ENCODE results near the gene TTC12.

TTC12 gene

DNA sequence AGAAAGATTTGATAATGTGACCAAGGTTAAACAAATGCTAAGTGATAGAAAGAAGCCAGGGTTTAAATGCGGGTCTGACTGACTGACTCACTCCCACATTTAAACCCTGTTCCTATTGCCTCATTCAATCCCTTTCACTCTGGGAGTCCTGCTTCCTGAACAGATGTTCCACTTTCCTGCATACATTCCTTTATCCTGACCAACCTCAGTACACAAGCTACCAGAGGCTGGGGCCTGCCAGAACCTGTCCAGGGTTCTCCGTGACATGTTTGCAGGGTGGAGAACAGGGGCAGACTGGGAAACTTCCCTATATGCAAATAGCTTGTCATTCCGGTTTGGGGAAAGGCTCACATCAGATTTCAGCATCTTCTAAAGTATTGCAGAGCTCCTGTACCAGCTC is 70.2 kb downstream of the TTC12 start:
- no peaks in the 10 kb centered on the region for H3K36me3 ChIP-seq (replicated peaks; ENCODE audit: insufficient read depth, low read length)
- H3K4me2 ChIP-seq (ENCODE audit: low read depth, low read length), result no peak overlapping the region
- H3K9me2 ChIP-seq (replicated peaks; ENCODE audit: insufficient read depth, low read length), result no peaks in the 10 kb centered on the region
- H3K4me3 ChIP-seq (ENCODE audit: low read length), result no peak overlapping the region
- H3K4me1 ChIP-seq (ENCODE audit: low read length), result no peaks in the 10 kb centered on the region
- no peaks in the 10 kb centered on the region for H3K27me3 ChIP-seq (replicated peaks; ENCODE audit: insufficient read depth, low read length)
- no peak overlapping the region for H3K9ac ChIP-seq (ENCODE audit: low read length)
- no peak overlapping the region for H2AFZ ChIP-seq (ENCODE audit: low read length)
- H3K79me2 ChIP-seq (ENCODE audit: low read length), result no peaks in the 10 kb centered on the region
- H4K20me1 ChIP-seq (ENCODE audit: insufficient read depth, low read length), result no peaks in the 10 kb centered on the region
- no peak overlapping the region for H3K27ac ChIP-seq (ENCODE audit: low read length)
- no peaks in the 10 kb centered on the region for H3F3A ChIP-seq (ENCODE audit: insufficient read depth, low read length)
- TF ChIP-seq, protein P1, sequence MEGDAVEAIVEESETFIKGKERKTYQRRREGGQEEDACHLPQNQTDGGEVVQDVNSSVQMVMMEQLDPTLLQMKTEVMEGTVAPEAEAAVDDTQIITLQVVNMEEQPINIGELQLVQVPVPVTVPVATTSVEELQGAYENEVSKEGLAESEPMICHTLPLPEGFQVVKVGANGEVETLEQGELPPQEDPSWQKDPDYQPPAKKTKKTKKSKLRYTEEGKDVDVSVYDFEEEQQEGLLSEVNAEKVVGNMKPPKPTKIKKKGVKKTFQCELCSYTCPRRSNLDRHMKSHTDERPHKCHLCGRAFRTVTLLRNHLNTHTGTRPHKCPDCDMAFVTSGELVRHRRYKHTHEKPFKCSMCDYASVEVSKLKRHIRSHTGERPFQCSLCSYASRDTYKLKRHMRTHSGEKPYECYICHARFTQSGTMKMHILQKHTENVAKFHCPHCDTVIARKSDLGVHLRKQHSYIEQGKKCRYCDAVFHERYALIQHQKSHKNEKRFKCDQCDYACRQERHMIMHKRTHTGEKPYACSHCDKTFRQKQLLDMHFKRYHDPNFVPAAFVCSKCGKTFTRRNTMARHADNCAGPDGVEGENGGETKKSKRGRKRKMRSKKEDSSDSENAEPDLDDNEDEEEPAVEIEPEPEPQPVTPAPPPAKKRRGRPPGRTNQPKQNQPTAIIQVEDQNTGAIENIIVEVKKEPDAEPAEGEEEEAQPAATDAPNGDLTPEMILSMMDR (IDR thresholded peaks at IDR 0.05; ENCODE audit: low read length), result no peak
- TF ChIP-seq EZH2phosphoT487 (IDR thresholded peaks at IDR 0.05; ENCODE audit: low read length) (no peak), EZH2 (optimal IDR thresholded peaks at IDR 0.05; ENCODE audit: low read depth, low read length) (no peak)
- DNase-seq, result no peak
- H3K9me3 ChIP-seq (replicated peaks; ENCODE audit: insufficient read depth, low read length), result no peaks in the 10 kb centered on the region

DNA sequence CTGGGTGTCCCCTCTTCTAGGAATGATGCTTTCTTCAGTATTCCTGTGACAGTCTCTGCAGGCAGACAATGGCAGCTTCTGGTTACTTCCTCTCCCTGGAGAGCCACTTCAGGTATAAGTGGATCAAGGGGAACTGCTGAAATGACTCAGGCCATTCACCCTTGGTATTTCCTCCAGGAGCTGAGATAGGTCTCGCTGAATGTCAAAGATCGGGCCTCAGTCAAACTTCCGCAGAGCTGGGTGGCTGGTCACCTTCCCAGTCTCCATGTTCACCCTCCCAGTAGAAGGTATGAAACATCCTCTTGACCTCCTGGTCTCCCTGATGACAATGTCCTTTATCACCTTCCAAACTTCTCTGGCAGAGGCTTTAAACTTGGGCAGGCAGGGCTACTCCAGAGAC is 71.4 kb downstream of the TTC12 start:
- H4K20me1 ChIP-seq (ENCODE audit: insufficient read depth, low read length), result no peaks in the 10 kb centered on the region
- H3K9me3 ChIP-seq (replicated peaks; ENCODE audit: insufficient read depth, low read length), result no peaks in the 10 kb centered on the region
- no peak overlapping the region for H2AFZ ChIP-seq (ENCODE audit: low read length)
- H3K79me2 ChIP-seq (ENCODE audit: low read length), result no peaks in the 10 kb centered on the region
- DNase-seq, result no peak
- no peaks in the 10 kb centered on the region for H3K27me3 ChIP-seq (replicated peaks; ENCODE audit: insufficient read depth, low read length)
- H3K9me2 ChIP-seq (replicated peaks; ENCODE audit: insufficient read depth, low read length), result no peaks in the 10 kb centered on the region
- H3K4me3 ChIP-seq (ENCODE audit: low read length), result no peak overlapping the region
- no peak overlapping the region for H3K4me2 ChIP-seq (ENCODE audit: low read depth, low read length)
- no peaks in the 10 kb centered on the region for H3K36me3 ChIP-seq (replicated peaks; ENCODE audit: insufficient read depth, low read length)
- no peak overlapping the region for H3K27ac ChIP-seq (ENCODE audit: low read length)
- H3F3A ChIP-seq (ENCODE audit: insufficient read depth, low read length), result no peaks in the 10 kb centered on the region
- H3K9ac ChIP-seq (ENCODE audit: low read length), result no peak overlapping the region
- H3K4me1 ChIP-seq (ENCODE audit: low read length), result no peaks in the 10 kb centered on the region
- TF ChIP-seq EZH2phosphoT487 (IDR thresholded peaks at IDR 0.05; ENCODE audit: low read length), result no peak
- TF ChIP-seq, protein P1 (IDR thresholded peaks at IDR 0.05; ENCODE audit: low read length), result no peak
- TF ChIP-seq EZH2 (optimal IDR thresholded peaks at IDR 0.05; ENCODE audit: low read depth, low read length), result no peak

DNA sequence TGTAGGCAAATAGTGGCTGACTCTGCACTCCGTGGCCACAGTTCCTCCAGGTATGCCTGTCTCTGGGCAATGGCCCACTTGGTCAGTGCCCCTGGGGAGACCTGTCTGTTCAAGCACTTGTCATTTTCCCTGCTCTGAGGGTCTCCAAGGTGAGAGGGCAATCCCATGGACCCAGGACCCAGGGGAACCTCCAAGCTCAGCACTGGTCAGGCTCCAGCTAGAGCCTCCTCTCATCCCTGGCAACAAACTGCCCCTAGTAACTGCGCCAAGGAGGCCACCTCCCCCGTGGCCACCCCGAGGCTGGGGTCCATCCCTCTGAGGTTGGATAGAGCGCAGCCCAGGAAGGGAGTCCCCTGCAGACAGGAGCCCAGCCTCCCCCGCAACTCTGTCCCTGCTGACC is 72.5 kb downstream of the TTC12 start:
- Histone ChIP-seq H3K9ac (ENCODE audit: low read length) (no peak overlapping the region), H3F3A (ENCODE audit: insufficient read depth, low read length) (peaks cover 7% of the 10 kb centered on the region; the same call in 1 of the 2 replicates), H3K79me2 (ENCODE audit: low read length) (no peaks in the 10 kb centered on the region), H3K4me2 (ENCODE audit: low read depth, low read length) (no peak overlapping the region), H3K4me1 (ENCODE audit: low read length) (peaks cover 10% of the 10 kb centered on the region), H3K27ac (ENCODE audit: low read length) (no peak overlapping the region), H3K9me2 (replicated peaks; ENCODE audit: insufficient read depth, low read length) (no peaks in the 10 kb centered on the region), H3K9me3 (replicated peaks; ENCODE audit: insufficient read depth, low read length) (no peaks in the 10 kb centered on the region), H3K36me3 (replicated peaks; ENCODE audit: insufficient read depth, low read length) (no peaks in the 10 kb centered on the region), H2AFZ (ENCODE audit: low read length) (no peak overlapping the region), H4K20me1 (ENCODE audit: insufficient read depth, low read length) (no peaks in the 10 kb centered on the region), H3K4me3 (ENCODE audit: low read length) (no peak overlapping the region), H3K27me3 (replicated peaks; ENCODE audit: insufficient read depth, low read length) (no peaks in the 10 kb centered on the region)
- DNase-seq, result no peak
- TF ChIP-seq EZH2 (optimal IDR thresholded peaks at IDR 0.05; ENCODE audit: low read depth, low read length), result no peak
- TF ChIP-seq, protein P1 (IDR thresholded peaks at IDR 0.05; ENCODE audit: low read length), result no peak
- TF ChIP-seq EZH2phosphoT487 (IDR thresholded peaks at IDR 0.05; ENCODE audit: low read length), result no peak
